HCT116 (cell line): ENCODE results near the gene PPHLN1. TPM values are rescaled to one million over a fixed set of nuclear protein-coding genes. Genes with fewer than 3 reads are reported as not detected.
A peak's percentile ranks its signal among the peaks of the same experiment; 100 is the strongest.

Experiments
- ATAC-seq: fragments of 200-7000 bp; cut with Tn5 transposase; 2 replicates; pipeline ENCODE4 v1.9.1; 2020; ENCODE audit warnings: mild to moderate bottlenecking, moderate library complexity
- BruUV-seq: library from RNA; stranded (reverse); fragments of 400-500 nt; replicated peaks from 2 replicates; lab custom pipeline; 2021; lab: Mats Ljungman, UMichigan
- CTCF ChIA-PET: fragments of 300-600 bp; sonication (Branson Sonifier 250); formaldehyde crosslinking; loops from one replicate; lab custom pipeline; 2021; ENCODE audit warnings: antibody characterized with exemption; lab: Charles Lee
- POLR2A ChIA-PET: fragments of 300-600, 350-600 bp; sonication (Branson Sonifier 250); formaldehyde crosslinking; loops from one replicate; lab custom pipeline; 2021; ENCODE audit warnings: antibody characterized with exemption; lab: Charles Lee
- RAD21 ChIA-PET, 2 experiments: fragments of 300-600 bp; sonication (Branson Sonifier 250); formaldehyde crosslinking; loops; one replicate each; lab custom pipeline; 2023; ENCODE audit warnings: low total read pairs in 2 of 2; ENCODE audit not compliant: uncharacterized antibody in 2 of 2, unreplicated experiment in 2 of 2, low non-redundant PET in 1 of 2; lab: Charles Lee
- DNase-seq: peaks from one replicate; pipeline ENCODE4 v3.0.0-alpha.2; 2010; ENCODE audit warnings: low read depth, low spot score
- H2AFZ ChIP-seq: fragments of 200-600 bp; shearing (Covaris generic), sonication (generic); 2 replicates; pipeline ENCODE4 v1.6.1; 2017; ENCODE audit warnings: low read depth, mixed run types, mixed read lengths, antibody characterized with exemption, low read length; ENCODE audit not compliant: poor library complexity, severe bottlenecking
- H3K27ac ChIP-seq: 2 replicates; pipeline ENCODE4 v1.5.1; 2012; ENCODE audit warnings: low read depth, low read length
- H3K27me3 ChIP-seq: fragments of 200-600 bp; sonication (generic); 2 replicates; pipeline ENCODE4 v1.6.1; 2016; ENCODE audit warnings: mixed run types, low read length, mixed read lengths; ENCODE audit not compliant: insufficient read depth
- H3K36me3 ChIP-seq, 2 experiments: fragments of 200-500 bp in 1 of 2; fragments of 200-600 bp in 1 of 2; sonication (Bioruptor generic) in 1 of 2; sonication (generic) in 1 of 2; 2 replicates each; pipeline versions ENCODE4 v1.5.1 to v1.6.1; 2014 to 2016; ENCODE audit warnings: low read length in 2 of 2, inconsistent platforms in 1 of 2, mixed read lengths in 1 of 2, mixed run types in 1 of 2; ENCODE audit not compliant: insufficient read depth in 2 of 2, control insufficient read depth in 1 of 2
- H3K4me1 ChIP-seq, 2 experiments: fragments of 200-600 bp in 1 of 2; sonication (generic) in 1 of 2; 2 replicates each; pipeline versions ENCODE4 v1.5.1 to v1.6.1; 2012 to 2017; ENCODE audit warnings: low read length in 2 of 2, inconsistent platforms in 1 of 2, mild to moderate bottlenecking in 1 of 2, mixed read lengths in 1 of 2, mixed run types in 1 of 2, moderate library complexity in 1 of 2; ENCODE audit not compliant: insufficient read depth in 2 of 2, control insufficient read depth in 1 of 2
- H3K4me2 ChIP-seq: fragments of 200-600 bp; sonication (generic); 2 replicates; pipeline ENCODE4 v1.6.1; 2017; ENCODE audit warnings: mixed run types, low read length, mixed read lengths
- H3K4me3 ChIP-seq, 2 experiments: fragments of 200-600 bp in 1 of 2; sonication (generic) in 1 of 2; replicated peaks in 1 of 2; 2 replicates each; pipeline ENCODE4 v1.5.1; 2011 to 2016; ENCODE audit warnings: low read length in 2 of 2, control low read depth in 1 of 2, low read depth in 1 of 2, mild to moderate bottlenecking in 1 of 2, mixed read lengths in 1 of 2, mixed run types in 1 of 2
- H3K79me2 ChIP-seq: fragments of 200-600 bp; sonication (generic); 2 replicates; pipeline ENCODE4 v1.6.1; 2017; ENCODE audit warnings: mild to moderate bottlenecking, mixed run types, low read length, moderate library complexity, mixed read lengths; ENCODE audit not compliant: insufficient read depth
- H3K9ac ChIP-seq: fragments of 200-600 bp; sonication (generic); 2 replicates; pipeline ENCODE4 v1.6.1; 2016; ENCODE audit warnings: low read length, mixed read lengths
- H3K9me2 ChIP-seq: fragments of 200-600 bp; sonication (generic), shearing (Covaris generic); 2 replicates; pipeline ENCODE4 v1.6.1; 2017; ENCODE audit warnings: mixed run types, mild to moderate bottlenecking, moderate library complexity; ENCODE audit not compliant: insufficient read depth
- H3K9me3 ChIP-seq, 2 experiments: fragments of 200-500 bp in 1 of 2; fragments of 200-600 bp in 1 of 2; sonication (Bioruptor generic) in 1 of 2; sonication (generic) in 1 of 2; 2 replicates each; pipeline ENCODE4 v1.6.1; 2014 to 2017; ENCODE audit warnings: low read length in 2 of 2, mixed read lengths in 2 of 2, inconsistent platforms in 1 of 2, low read depth in 1 of 2, mild to moderate bottlenecking in 1 of 2, mixed run types in 1 of 2, moderate library complexity in 1 of 2; ENCODE audit not compliant: control insufficient read depth in 1 of 2, insufficient read depth in 1 of 2
- H4K20me1 ChIP-seq: fragments of 200-600 bp; sonication (generic), shearing (Covaris generic); 2 replicates; pipeline ENCODE4 v1.6.1; 2017; ENCODE audit warnings: mixed run types, mild to moderate bottlenecking, moderate library complexity; ENCODE audit not compliant: insufficient read depth
- CBX3 ChIP-seq: IDR thresholded peaks from 2 replicates; pipeline ENCODE4 v1.6.1; 2012; ENCODE audit warnings: low read depth
- CEBPB ChIP-seq: IDR thresholded peaks from 2 replicates; pipeline ENCODE4 v1.6.1; 2012; ENCODE audit warnings: low read depth
- EGR1 ChIP-seq: IDR thresholded peaks from 2 replicates; pipeline ENCODE4 v1.6.1; 2012; ENCODE audit warnings: low read depth
- ELF1 ChIP-seq: IDR thresholded peaks from 2 replicates; pipeline ENCODE4 v1.6.1; 2012; ENCODE audit warnings: low read depth, borderline replicate concordance
- EZH2phosphoT487 ChIP-seq: fragments of 200-600 bp; IDR thresholded peaks from 2 replicates; pipeline ENCODE4 v1.6.1; 2018; ENCODE audit warnings: antibody characterized with exemption, borderline replicate concordance
- FOSL1 ChIP-seq: IDR thresholded peaks from 2 replicates; pipeline ENCODE4 v1.6.1; 2012; ENCODE audit warnings: low read depth
- SRF ChIP-seq: IDR thresholded peaks from 2 replicates; pipeline ENCODE4 v1.6.1; 2012; ENCODE audit warnings: low read depth
- ZBTB33 ChIP-seq: IDR thresholded peaks from 2 replicates; pipeline ENCODE4 v1.6.1; 2011; ENCODE audit warnings: mild to moderate bottlenecking, low read length, moderate library complexity; ENCODE audit not compliant: insufficient replicate concordance; ENCODE audit errors: extremely low read depth
- ZFX ChIP-seq: fragments of 450-650 bp; IDR thresholded peaks from 2 replicates; pipeline ENCODE4 v1.6.1; 2017
- intact Hi-C: fragments of 100-400 bp; cut with micrococcal nuclease; formaldehyde crosslinking; loops from 2 replicates; pipeline ENCODE4 v1.10.0; 2022
- total RNA-seq: library from RNA; stranded (reverse); gene quantifications from one replicate; pipeline ENCODE4 v1.2.1, GENCODE V29; 2021; ENCODE audit not compliant: unreplicated experiment
- TF ChIP-seq, protein P1 (sequence below): IDR thresholded peaks from 2 replicates; pipeline ENCODE4 v1.6.1; 2012
- TF ChIP-seq, protein P2 (sequence below): IDR thresholded peaks from 2 replicates; pipeline ENCODE4 v1.6.1; 2012
- TF ChIP-seq, protein P3 (sequence below), 3 experiments: fragments of 200-600 bp in 1 of 3; sonication (generic) in 1 of 3; IDR thresholded peaks in 2 of 3; conservative IDR thresholded peaks in 1 of 3; 2 replicates each; pipeline ENCODE4 v1.5.1; 2012 to 2017; ENCODE audit warnings: low read depth in 2 of 3, low read length in 2 of 3, antibody characterized with exemption in 1 of 3, borderline replicate concordance in 1 of 3, control low read depth in 1 of 3, mild to moderate bottlenecking in 1 of 3, mixed read lengths in 1 of 3, mixed run types in 1 of 3, moderate library complexity in 1 of 3; ENCODE audit not compliant: insufficient read depth in 1 of 3

Gene PPHLN1
- total RNA-seq, 1 experiment from 2014 or later, result 57.4 TPM

- Histone ChIP-seq H3K36me3 (peaks cover 2 to 6% of the 10 kb centered on the region in 2 experiments; a peak in 2 of 4 replicates), H3K9me2 (no peaks in the 10 kb centered on the region), H3K27ac (no peak overlapping the region), H3K9ac (no peak overlapping the region), H3K9me3 (no peaks in the 10 kb centered on the region), H3K4me3 (no peak overlapping the region), H4K20me1 (no peaks in the 10 kb centered on the region), H3K79me2 (peaks cover 48% of the 10 kb centered on the region), H3K4me2 (no peak overlapping the region), H2AFZ (no peak overlapping the region), H3K27me3 (no peaks in the 10 kb centered on the region)
- DNase-seq, result no peak
- CTCF ChIA-PET, result no interaction called here
- no TSS peak for BruUV-seq
- RAD21 ChIA-PET, result no interaction called here
- intact Hi-C loops, result no loop called here
- TF ChIP-seq ELF1 (no peak), EGR1 (no peak), ZBTB33 (no peak)
- TF ChIP-seq, protein P1, sequence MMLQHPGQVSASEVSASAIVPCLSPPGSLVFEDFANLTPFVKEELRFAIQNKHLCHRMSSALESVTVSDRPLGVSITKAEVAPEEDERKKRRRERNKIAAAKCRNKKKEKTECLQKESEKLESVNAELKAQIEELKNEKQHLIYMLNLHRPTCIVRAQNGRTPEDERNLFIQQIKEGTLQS, result no peak
- TF ChIP-seq, protein P2, sequence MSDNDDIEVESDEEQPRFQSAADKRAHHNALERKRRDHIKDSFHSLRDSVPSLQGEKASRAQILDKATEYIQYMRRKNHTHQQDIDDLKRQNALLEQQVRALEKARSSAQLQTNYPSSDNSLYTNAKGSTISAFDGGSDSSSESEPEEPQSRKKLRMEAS, result no peak
- TF ChIP-seq, all 23 proteins: peak for 0
- peaks cover 9 to 16% of the 10 kb centered on the region in 2 experiments; a peak in 3 of 4 replicates for H3K4me1 ChIP-seq
- no peak for ATAC-seq
- POLR2A ChIA-PET, result no interaction called here
Measured at GRCh38 chr12:42323856-42324255, 2.1 kb upstream of the PPHLN1 start.

- Histone ChIP-seq H3K79me2 (peaks cover 62% of the 10 kb centered on the region), H3K9me3 (no peaks in the 10 kb centered on the region), H3K4me2 (peak overlapping the region; percentile 80), H3K4me1 (peaks cover 9 to 16% of the 10 kb centered on the region in 2 experiments; a peak in 3 of 4 replicates), H3K36me3 (peaks cover 2 to 6% of the 10 kb centered on the region in 2 experiments; a peak in 2 of 4 replicates), H3K9me2 (no peaks in the 10 kb centered on the region), H3K27ac (peak overlapping the region; percentile 53; the same call in 1 of the 2 replicates), H2AFZ (no peak overlapping the region), H3K4me3 (peak overlapping the region; percentile 69 to 92), H4K20me1 (no peaks in the 10 kb centered on the region), H3K9ac (peak overlapping the region; percentile 75), H3K27me3 (no peaks in the 10 kb centered on the region)
- RAD21 ChIA-PET, result no interaction called here
- intact Hi-C loops, result loop anchor here (5.0 kb wide), 1 partner anchor 88 kb away; the partner anchor contains the start of gene YAF2
- POLR2A ChIA-PET, result no interaction called here
- DNase-seq (no peak), ATAC-seq (no peak)
- no TSS peak for BruUV-seq
- CTCF ChIA-PET, result no interaction called here
- TF ChIP-seq FOSL1 (no peak), ZFX (no peak), EZH2phosphoT487 (no peak), SRF (no peak), EGR1 (no peak), ZBTB33 (no peak), CEBPB (no peak), CBX3 (no peak)
- TF ChIP-seq, protein P3, sequence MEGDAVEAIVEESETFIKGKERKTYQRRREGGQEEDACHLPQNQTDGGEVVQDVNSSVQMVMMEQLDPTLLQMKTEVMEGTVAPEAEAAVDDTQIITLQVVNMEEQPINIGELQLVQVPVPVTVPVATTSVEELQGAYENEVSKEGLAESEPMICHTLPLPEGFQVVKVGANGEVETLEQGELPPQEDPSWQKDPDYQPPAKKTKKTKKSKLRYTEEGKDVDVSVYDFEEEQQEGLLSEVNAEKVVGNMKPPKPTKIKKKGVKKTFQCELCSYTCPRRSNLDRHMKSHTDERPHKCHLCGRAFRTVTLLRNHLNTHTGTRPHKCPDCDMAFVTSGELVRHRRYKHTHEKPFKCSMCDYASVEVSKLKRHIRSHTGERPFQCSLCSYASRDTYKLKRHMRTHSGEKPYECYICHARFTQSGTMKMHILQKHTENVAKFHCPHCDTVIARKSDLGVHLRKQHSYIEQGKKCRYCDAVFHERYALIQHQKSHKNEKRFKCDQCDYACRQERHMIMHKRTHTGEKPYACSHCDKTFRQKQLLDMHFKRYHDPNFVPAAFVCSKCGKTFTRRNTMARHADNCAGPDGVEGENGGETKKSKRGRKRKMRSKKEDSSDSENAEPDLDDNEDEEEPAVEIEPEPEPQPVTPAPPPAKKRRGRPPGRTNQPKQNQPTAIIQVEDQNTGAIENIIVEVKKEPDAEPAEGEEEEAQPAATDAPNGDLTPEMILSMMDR (IDR thresholded peaks at IDR 0.05 in 2 of 3, conservative IDR thresholded peaks at IDR 0.05 in 1 of 3; ENCODE audit: borderline replicate concordance in 1 of 3, insufficient read depth in 1 of 3, low read depth in 2 of 3, low read length in 2 of 3), result no peak
- TF ChIP-seq, protein P1, result no peak
Measured at GRCh38 chr12:42325326-42325652, 678 bp upstream of the PPHLN1 start.
